Esophagus (tissue), 2 donors: Measurements from ENCODE around the gene RCAN2. TPM values are rescaled to one million over a fixed set of nuclear protein-coding genes. Genes with fewer than 3 reads are reported as not detected.

Experiments used
- H3K27ac ChIP-seq, 2 donors: one replicate each; pipeline ENCODE4 v1.5.1; 2013; ENCODE audit warnings: low read depth in 2 of 2, mild to moderate bottlenecking in 2 of 2, inconsistent platforms in 1 of 2, low read length in 1 of 2, moderate library complexity in 1 of 2
- H3K27me3 ChIP-seq, 2 donors: one replicate each; pipeline ENCODE4 v1.6.1; 2013; ENCODE audit warnings: low read length in 2 of 2, control low read depth in 1 of 2, mild to moderate bottlenecking in 1 of 2; ENCODE audit not compliant: insufficient read depth in 2 of 2, control insufficient read depth in 1 of 2
- H3K36me3 ChIP-seq, 2 donors: one replicate each; pipeline ENCODE4 v1.6.1; 2013; ENCODE audit warnings: low read length in 1 of 2; ENCODE audit not compliant: control insufficient read depth in 2 of 2, insufficient read depth in 2 of 2
- H3K4me1 ChIP-seq, 2 donors: one replicate each; pipeline ENCODE4 v1.6.1; 2013; ENCODE audit warnings: low read length in 1 of 2; ENCODE audit not compliant: control insufficient read depth in 2 of 2, insufficient read depth in 2 of 2
- H3K4me3 ChIP-seq, 2 donors: one replicate each; pipeline ENCODE4 v1.5.1; 2013; ENCODE audit warnings: low read length in 2 of 2, mild to moderate bottlenecking in 2 of 2, low read depth in 1 of 2, moderate library complexity in 1 of 2
- H3K9me3 ChIP-seq, 2 donors: one replicate each; pipeline ENCODE4 v1.6.1; 2013; ENCODE audit warnings: mild to moderate bottlenecking in 2 of 2, low read depth in 1 of 2, low read length in 1 of 2, moderate library complexity in 1 of 2; ENCODE audit not compliant: control insufficient read depth in 2 of 2, insufficient read depth in 1 of 2
- WGBS, 2 donors: extraction: QIAGEN DNeasy Blood & Tissue Kit; methylation state at CpG; one replicate each; pipeline ENCODE4 v1.1.7; 2013; 5-methylcytosine and 5-hydroxymethylcytosine counted together
- polyA plus RNA-seq, 2 donors: library from polyadenylated mRNA; stranded (reverse); fragments of 200-250 nt; gene quantifications; one replicate each; pipeline ENCODE4 v1.2.3, GENCODE V29; 2013
- donor health status: healthy with polysubstance abuse.
- donor health status: Bipolar disorder and iron deficiency.

RCAN2 gene
- polyA plus RNA-seq, 2 donors, result 2.1 to 4.8 TPM

GRCh38 chr6:46315589-46315988, 175.7 kb downstream of the RCAN2 start:
- WGBS, 2 donors, result 62 to 83% methylated on average over 1 of the region's 1 CpG
- no peaks in the 10 kb centered on the region for H3K27me3 ChIP-seq
- no peaks in the 10 kb centered on the region for H3K4me1 ChIP-seq
- no peaks in the 10 kb centered on the region for H3K36me3 ChIP-seq
- no peak overlapping the region for H3K4me3 ChIP-seq
- no peaks in the 10 kb centered on the region for H3K9me3 ChIP-seq
- no peak overlapping the region for H3K27ac ChIP-seq

DNA sequence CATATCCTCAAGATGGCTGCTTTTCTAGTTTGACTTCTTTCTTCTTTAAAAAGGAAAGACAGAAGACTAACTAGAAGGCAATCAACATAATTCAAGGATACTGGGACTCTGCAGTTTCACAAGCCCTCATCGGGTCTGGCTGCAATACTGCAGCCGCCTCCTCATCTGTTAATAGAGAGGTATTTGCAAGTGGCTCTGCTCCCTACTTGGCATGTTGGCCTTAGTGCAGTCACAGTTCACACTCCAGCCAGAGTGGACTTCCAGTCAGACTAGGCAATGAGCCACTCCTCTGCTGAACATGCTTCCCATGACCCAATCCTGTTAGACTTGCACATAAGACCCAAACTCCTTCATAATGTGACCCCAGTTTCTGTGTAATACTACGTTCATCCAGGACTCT, 178.6 kb downstream of the RCAN2 start:
- 85 to 93% methylated on average over 3 of the region's 3 CpGs for whole genome bisulfite sequencing, 2 donors

GRCh38 chr6:46310196-46310595, 181.1 kb downstream of the RCAN2 start:
- no peaks in the 10 kb centered on the region for H3K4me1 ChIP-seq
- no peaks in the 10 kb centered on the region for H3K36me3 ChIP-seq
- 48 to 61% methylated on average over 1 of the region's 1 CpG for WGBS, 2 donors
- H3K4me3 ChIP-seq, result no peak overlapping the region
- H3K9me3 ChIP-seq, result no peaks in the 10 kb centered on the region
- no peaks in the 10 kb centered on the region for H3K27me3 ChIP-seq
- no peak overlapping the region for H3K27ac ChIP-seq

More for the DNA sequence above, 178.6 kb downstream of the RCAN2 start:
- H3K9me3 ChIP-seq, result no peaks in the 10 kb centered on the region
- H3K4me1 ChIP-seq, result no peaks in the 10 kb centered on the region
- no peak overlapping the region for H3K27ac ChIP-seq
- H3K27me3 ChIP-seq, result no peaks in the 10 kb centered on the region
- H3K36me3 ChIP-seq, result no peaks in the 10 kb centered on the region
- H3K4me3 ChIP-seq, result no peak overlapping the region

- 61 to 62% methylated on average over 2 of the region's 2 CpGs for WGBS, 2 donors
- Histone ChIP-seq H3K4me3 (no peak overlapping the region), H3K27ac (no peak overlapping the region), H3K27me3 (no peaks in the 10 kb centered on the region), H3K36me3 (no peaks in the 10 kb centered on the region), H3K4me1 (no peaks in the 10 kb centered on the region), H3K9me3 (no peaks in the 10 kb centered on the region)
Measured at GRCh38 chr6:46306431-46306830, 184.8 kb downstream of the RCAN2 start.

GRCh38 chr6:46305833-46306232, 185.4 kb downstream of the RCAN2 start:
- 81 to 88% methylated on average over 3 of the region's 3 CpGs for WGBS, 2 donors
- H3K9me3 ChIP-seq, result no peaks in the 10 kb centered on the region
- H3K27me3 ChIP-seq, result no peaks in the 10 kb centered on the region
- no peaks in the 10 kb centered on the region for H3K4me1 ChIP-seq
- H3K27ac ChIP-seq, result no peak overlapping the region
- no peaks in the 10 kb centered on the region for H3K36me3 ChIP-seq
- no peak overlapping the region for H3K4me3 ChIP-seq

GRCh38 chr6:46305236-46305635, 186.0 kb downstream of the RCAN2 start:
- H3K4me1 ChIP-seq, result no peaks in the 10 kb centered on the region
- H3K9me3 ChIP-seq, result no peaks in the 10 kb centered on the region
- whole genome bisulfite sequencing, 2 donors, result 72 to 76% methylated on average over 2 of the region's 2 CpGs
- H3K4me3 ChIP-seq, result no peak overlapping the region
- no peaks in the 10 kb centered on the region for H3K36me3 ChIP-seq
- H3K27ac ChIP-seq, result no peak overlapping the region
- no peaks in the 10 kb centered on the region for H3K27me3 ChIP-seq

DNA sequence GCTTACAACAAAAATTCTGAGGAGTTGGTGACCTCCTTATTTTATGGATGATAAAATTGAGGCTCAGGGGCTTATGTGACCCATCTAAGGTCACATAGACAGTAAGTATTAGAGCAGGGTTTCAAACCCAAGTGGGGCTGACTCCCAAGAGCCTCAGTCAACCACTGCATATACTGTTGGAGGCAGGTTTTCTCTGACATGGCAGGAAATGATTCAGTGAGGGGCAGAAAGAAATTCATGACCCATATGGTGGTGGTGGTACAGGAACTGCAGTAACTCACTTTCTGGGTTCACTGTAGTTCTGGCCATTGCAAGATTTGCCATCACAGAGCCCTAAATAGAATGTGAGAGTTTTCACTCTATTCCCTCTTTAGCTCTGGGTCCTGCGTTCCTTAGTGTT, 188.4 kb downstream of the RCAN2 start:
- Histone ChIP-seq H3K4me3 (no peak overlapping the region), H3K27me3 (no peaks in the 10 kb centered on the region), H3K9me3 (no peaks in the 10 kb centered on the region), H3K4me1 (no peaks in the 10 kb centered on the region), H3K27ac (no peak overlapping the region), H3K36me3 (no peaks in the 10 kb centered on the region)
- WGBS, 2 donors, result 96 to 98% methylated on average over 1 of the region's 1 CpG

DNA sequence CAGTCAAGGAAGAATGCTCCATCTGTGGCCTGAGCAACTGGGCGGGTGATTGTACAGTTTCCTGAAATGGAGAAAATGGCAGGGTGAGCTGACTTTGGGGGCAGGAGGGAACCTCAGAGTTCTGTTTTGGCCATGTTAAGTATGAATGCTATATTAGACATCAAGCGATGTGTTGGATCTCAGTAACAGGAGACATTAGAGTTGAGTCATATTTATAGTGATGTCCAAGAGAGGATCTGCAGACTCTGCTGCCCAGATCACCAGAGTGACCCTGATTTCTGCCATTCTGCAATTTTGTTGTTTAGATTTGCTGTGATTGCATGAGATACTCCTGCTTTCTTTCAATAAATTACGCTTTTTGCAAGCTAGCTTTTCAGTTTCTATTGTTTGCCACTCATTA, 189.1 kb downstream of the RCAN2 start:
- H3K4me3 ChIP-seq, result no peak overlapping the region
- no peaks in the 10 kb centered on the region for H3K4me1 ChIP-seq
- H3K27me3 ChIP-seq, result no peaks in the 10 kb centered on the region
- WGBS, 2 donors, result 86 to 91% methylated on average over 3 of the region's 3 CpGs
- H3K9me3 ChIP-seq, result no peaks in the 10 kb centered on the region
- H3K27ac ChIP-seq, result no peak overlapping the region
- no peaks in the 10 kb centered on the region for H3K36me3 ChIP-seq

GRCh38 chr6:46299253-46299652, 192.0 kb downstream of the RCAN2 start:
- Histone ChIP-seq H3K27ac (no peak overlapping the region), H3K4me1 (no peaks in the 10 kb centered on the region), H3K4me3 (no peak overlapping the region), H3K9me3 (no peaks in the 10 kb centered on the region), H3K27me3 (no peaks in the 10 kb centered on the region), H3K36me3 (no peaks in the 10 kb centered on the region)

- H3K4me3 ChIP-seq, result no peak overlapping the region
- WGBS, 2 donors, result 1 to 38% methylated on average over 1 of the region's 1 CpG
- no peaks in the 10 kb centered on the region for H3K36me3 ChIP-seq
- H3K9me3 ChIP-seq, result no peaks in the 10 kb centered on the region
- H3K4me1 ChIP-seq, result no peaks in the 10 kb centered on the region
- no peaks in the 10 kb centered on the region for H3K27me3 ChIP-seq
- no peak overlapping the region for H3K27ac ChIP-seq
Measured at GRCh38 chr6:46296586-46296985, 194.7 kb downstream of the RCAN2 start.
